Fibroblast of mammary gland (primary cell): ENCODE results near the gene DACT1.

Source experiments
- DNase-seq: peaks from one replicate; pipeline ENCODE4 v3.0.0-alpha.2; 2010; ENCODE audit warnings: low read depth
- H3K4me3 ChIP-seq: 2 replicates; pipeline ENCODE4 v1.5.1; 2011; ENCODE audit warnings: low read depth, mild to moderate bottlenecking, low read length, moderate library complexity; ENCODE audit not compliant: control insufficient read depth
- TF ChIP-seq, protein P1 (sequence below): conservative IDR thresholded peaks from 2 replicates; pipeline ENCODE4 v1.5.1; 2011; ENCODE audit warnings: low read depth, low read length, inconsistent platforms; ENCODE audit not compliant: control insufficient read depth, insufficient read depth

The DACT1 gene

DNA sequence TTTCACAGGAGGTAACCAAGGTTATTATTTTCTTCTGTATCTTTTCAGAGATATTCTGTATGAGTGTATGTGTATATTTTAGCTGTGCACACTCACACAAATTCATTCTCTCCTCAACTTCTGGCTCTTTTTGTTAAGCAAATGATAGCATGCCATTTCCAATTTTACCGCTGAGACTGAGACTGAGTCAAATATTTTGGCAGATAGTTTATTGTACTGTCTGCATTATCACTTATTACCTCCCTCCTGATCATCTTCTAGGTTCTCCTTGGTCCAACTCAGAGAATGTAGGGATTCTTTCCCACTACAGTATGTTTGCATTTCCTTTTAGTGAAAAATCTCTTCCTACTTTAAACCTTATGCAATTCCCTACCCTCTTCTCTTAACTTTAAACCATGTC, 33.3 kb downstream of the DACT1 start:
- H3K4me3 ChIP-seq = no peak overlapping the region
- TF ChIP-seq, protein P1, sequence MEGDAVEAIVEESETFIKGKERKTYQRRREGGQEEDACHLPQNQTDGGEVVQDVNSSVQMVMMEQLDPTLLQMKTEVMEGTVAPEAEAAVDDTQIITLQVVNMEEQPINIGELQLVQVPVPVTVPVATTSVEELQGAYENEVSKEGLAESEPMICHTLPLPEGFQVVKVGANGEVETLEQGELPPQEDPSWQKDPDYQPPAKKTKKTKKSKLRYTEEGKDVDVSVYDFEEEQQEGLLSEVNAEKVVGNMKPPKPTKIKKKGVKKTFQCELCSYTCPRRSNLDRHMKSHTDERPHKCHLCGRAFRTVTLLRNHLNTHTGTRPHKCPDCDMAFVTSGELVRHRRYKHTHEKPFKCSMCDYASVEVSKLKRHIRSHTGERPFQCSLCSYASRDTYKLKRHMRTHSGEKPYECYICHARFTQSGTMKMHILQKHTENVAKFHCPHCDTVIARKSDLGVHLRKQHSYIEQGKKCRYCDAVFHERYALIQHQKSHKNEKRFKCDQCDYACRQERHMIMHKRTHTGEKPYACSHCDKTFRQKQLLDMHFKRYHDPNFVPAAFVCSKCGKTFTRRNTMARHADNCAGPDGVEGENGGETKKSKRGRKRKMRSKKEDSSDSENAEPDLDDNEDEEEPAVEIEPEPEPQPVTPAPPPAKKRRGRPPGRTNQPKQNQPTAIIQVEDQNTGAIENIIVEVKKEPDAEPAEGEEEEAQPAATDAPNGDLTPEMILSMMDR = no peak
- no peak for DNase-seq

GRCh38 chr14:58671436-58671835, 33.7 kb downstream of the DACT1 start:
- TF ChIP-seq, protein P1 = no peak
- no peak for DNase-seq
- no peak overlapping the region for H3K4me3 ChIP-seq

DNA sequence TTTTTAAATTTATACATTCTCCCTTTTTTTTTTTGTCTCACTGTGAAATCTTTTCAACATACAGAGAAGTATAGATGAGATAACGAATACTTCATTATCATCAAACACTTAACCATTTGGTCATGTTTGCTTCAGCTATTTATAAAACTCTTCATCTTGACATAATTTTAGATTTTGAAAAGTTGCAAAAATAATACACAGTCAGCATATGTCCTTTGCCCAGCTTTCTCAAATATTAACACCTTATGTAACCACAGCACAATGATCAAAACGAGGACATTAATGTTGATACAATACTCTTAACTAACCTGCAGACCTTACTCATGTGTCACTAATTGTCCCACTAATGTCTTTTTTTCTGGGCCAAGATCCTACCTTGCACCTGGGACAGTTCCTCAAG, 36.0 kb downstream of the DACT1 start:
- no peak overlapping the region for H3K4me3 ChIP-seq
- no peak for DNase-seq
- TF ChIP-seq, protein P1 = no peak

DNA sequence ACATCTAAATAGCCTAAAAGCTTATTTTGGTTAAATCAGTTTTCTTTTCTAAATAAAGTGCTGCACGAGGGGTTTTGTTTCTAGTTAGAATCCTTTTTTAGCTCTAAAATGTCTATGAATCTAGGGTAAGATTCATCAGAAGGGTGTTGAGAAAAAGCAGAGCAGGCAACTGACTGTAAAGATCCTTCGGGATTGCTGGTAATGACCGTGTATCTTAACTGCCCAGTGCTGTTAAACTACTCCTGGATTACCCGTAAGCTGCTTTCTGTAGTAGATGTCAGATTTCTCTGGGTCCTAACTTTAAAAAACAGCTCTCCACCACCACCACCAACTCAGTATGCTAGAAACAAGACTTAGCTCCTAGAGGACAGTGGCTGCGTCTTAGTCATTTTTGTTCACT, 39.2 kb downstream of the DACT1 start:
- DNase-seq = no peak
- no peak overlapping the region for H3K4me3 ChIP-seq
- TF ChIP-seq, protein P1 = no peak

GRCh38 chr14:58677517-58677916, 39.8 kb downstream of the DACT1 start:
- TF ChIP-seq, protein P1 = no peak
- no peak overlapping the region for H3K4me3 ChIP-seq
- DNase-seq = no peak

GRCh38 chr14:58677996-58678395, 40.2 kb downstream of the DACT1 start:
- peak; percentile 6 for DNase-seq
- TF ChIP-seq, protein P1 = no peak

GRCh38 chr14:58680698-58681097, 42.9 kb downstream of the DACT1 start:
- TF ChIP-seq, protein P1 = no peak
- no peak overlapping the region for H3K4me3 ChIP-seq
- DNase-seq = no peak

More at GRCh38 chr14:58677996-58678395, 40.2 kb downstream of the DACT1 start:
- no peak overlapping the region for H3K4me3 ChIP-seq
